GM23338 (cell line): ENCODE results near the gene ADCY4.

ENCODE experiments used
- CTCF ChIP-seq, 2 experiments: fragments of 200-600 bp in 1 of 2; sonication (generic) in 1 of 2; conservative IDR thresholded peaks; 2 replicates each; pipeline versions ENCODE4 v1.5.1 to v1.6.1; 2016 to 2017; ENCODE audit warnings: antibody characterized with exemption in 2 of 2, low read depth in 2 of 2, mild to moderate bottlenecking in 2 of 2, moderate library complexity in 1 of 2
- EZH2 ChIP-seq: fragments of 200-600 bp; sonication (generic); IDR thresholded peaks from one replicate; pipeline ENCODE4 v1.8.0; 2017; ENCODE audit warnings: antibody characterized with exemption, mild to moderate bottlenecking, low read depth; ENCODE audit not compliant: unreplicated experiment
- EZH2phosphoT487 ChIP-seq: fragments of 200-600 bp; sonication (generic); IDR thresholded peaks from one replicate; pipeline ENCODE4 v1.8.1; 2018; ENCODE audit warnings: antibody characterized with exemption; ENCODE audit not compliant: unreplicated experiment
- JUNB ChIP-seq: IDR thresholded peaks from one replicate; pipeline ENCODE4 v1.6.1; 2016; ENCODE audit warnings: antibody characterized with exemption; ENCODE audit not compliant: unreplicated experiment
- STAT1 ChIP-seq: IDR thresholded peaks from one replicate; pipeline ENCODE4 v1.6.1; 2016; ENCODE audit warnings: antibody characterized with exemption; ENCODE audit not compliant: unreplicated experiment

- TF ChIP-seq CTCF (conservative IDR thresholded peaks at IDR 0.05; ENCODE audit: low read depth in 2 of 2) (0 out of 4 replicates have a peak, but pooled peaks of 1 of the 2 experiments have one; percentile 2), EZH2phosphoT487 (no peak), JUNB (no peak), EZH2 (no peak), STAT1 (no peak)
Observed at GRCh38 chr14:24324024-24324423, 10.8 kb downstream of the ADCY4 start.
